ENCODE measurements around the gene KMT2C.
"Not testable (repeated sequence)": the region's sequence is repeated elsewhere in the genome, so short reads cannot be mapped to it uniquely, and the experiment has no call there.

KMT2C gene

GRCh38 chr7:152219556-152219955, 216.2 kb downstream of the KMT2C start:
- FAIRE-seq; DNase-seq (ENCODE audit: low spot score): not testable (repeated sequence)

GRCh38 chr7:152208766-152209165, 227.0 kb downstream of the KMT2C start:
- not testable (repeated sequence) for FAIRE-seq; DNase-seq (ENCODE audit: low spot score)

GRCh38 chr7:152204417-152204816, 231.4 kb downstream of the KMT2C start:
- DNase-seq (ENCODE audit: low spot score); FAIRE-seq: not testable (repeated sequence)

- FAIRE-seq (peak; percentile 69), DNase-seq (ENCODE audit: low spot score) (no peak)
Observed at GRCh38 chr7:152203095-152203494, 232.7 kb downstream of the KMT2C start.

- DNase-seq (ENCODE audit: low spot score) = no peak
- FAIRE-seq = peak; percentile 12
Observed at GRCh38 chr7:152202056-152202455, 233.7 kb downstream of the KMT2C start.

GRCh38 chr7:152200395-152200794, 235.4 kb downstream of the KMT2C start:
- FAIRE-seq = no peak
- no peak for DNase-seq (ENCODE audit: low spot score)

- FAIRE-seq (no peak), DNase-seq (ENCODE audit: low spot score) (no peak)
Observed at GRCh38 chr7:152196391-152196790, 239.4 kb downstream of the KMT2C start.

GRCh38 chr7:152193880-152194279, 241.9 kb downstream of the KMT2C start:
- FAIRE-seq = no peak

GRCh38 chr7:152189061-152189460, 246.7 kb downstream of the KMT2C start:
- FAIRE-seq (no peak), DNase-seq (ENCODE audit: low spot score) (no peak)

More at GRCh38 chr7:152193880-152194279, 241.9 kb downstream of the KMT2C start:
- no peak for DNase-seq (ENCODE audit: low spot score)

GRCh38 chr7:152185558-152185957, 250.2 kb downstream of the KMT2C start:
- peak; percentile 37 for FAIRE-seq

GRCh38 chr7:152180587-152180986, 255.2 kb downstream of the KMT2C start:
- no peak for DNase-seq (ENCODE audit: low spot score)
- no peak for FAIRE-seq

More at GRCh38 chr7:152185558-152185957, 250.2 kb downstream of the KMT2C start:
- no peak for DNase-seq (ENCODE audit: low spot score)

- DNase-seq (ENCODE audit: low spot score) (no peak), FAIRE-seq (no peak)
Observed at GRCh38 chr7:152180048-152180447, 255.8 kb downstream of the KMT2C start.

- DNase-seq (ENCODE audit: low spot score) (no peak), FAIRE-seq (no peak)
Observed at GRCh38 chr7:152178405-152179058, 257.3 kb downstream of the KMT2C start.

- FAIRE-seq (no peak), DNase-seq (ENCODE audit: low spot score) (no peak)
Observed at GRCh38 chr7:152177681-152178404, 258.0 kb downstream of the KMT2C start.

GRCh38 chr7:152176797-152177196, 259.0 kb downstream of the KMT2C start:
- no peak for DNase-seq (ENCODE audit: low spot score)
- no peak for FAIRE-seq

- FAIRE-seq = no peak
Observed at GRCh38 chr7:152173372-152174070, 262.3 kb downstream of the KMT2C start.

GRCh38 chr7:152162287-152162686, 273.5 kb downstream of the KMT2C start:
- DNase-seq (ENCODE audit: low spot score) (no peak), FAIRE-seq (no peak)

More at GRCh38 chr7:152173372-152174070, 262.3 kb downstream of the KMT2C start:
- no peak for DNase-seq (ENCODE audit: low spot score)

- FAIRE-seq = no peak
- no peak for DNase-seq (ENCODE audit: low spot score)
Observed at GRCh38 chr7:152161171-152161570, 274.6 kb downstream of the KMT2C start.

- FAIRE-seq (no peak), DNase-seq (ENCODE audit: low spot score) (no peak)
Observed at GRCh38 chr7:152158801-152159587, 276.8 kb downstream of the KMT2C start.

- FAIRE-seq (no peak), DNase-seq (ENCODE audit: low spot score) (no peak)
Observed at GRCh38 chr7:152152267-152152666, 283.5 kb downstream of the KMT2C start.

GRCh38 chr7:152149363-152149762, 286.4 kb downstream of the KMT2C start:
- DNase-seq (ENCODE audit: low spot score) (no peak), FAIRE-seq (no peak)

Measured in RCC 7860 (cell line).